GM18517 (cell line): ENCODE data around the gene CLIC1.

Source experiments
- ATAC-seq: cut with Tn5 transposase; IDR thresholded peaks from one replicate; pipeline ENCODE4 v1.9.1; 2021; ENCODE audit warnings: mild to moderate bottlenecking, moderate library complexity; ENCODE audit not compliant: unreplicated experiment

CLIC1 gene

DNA sequence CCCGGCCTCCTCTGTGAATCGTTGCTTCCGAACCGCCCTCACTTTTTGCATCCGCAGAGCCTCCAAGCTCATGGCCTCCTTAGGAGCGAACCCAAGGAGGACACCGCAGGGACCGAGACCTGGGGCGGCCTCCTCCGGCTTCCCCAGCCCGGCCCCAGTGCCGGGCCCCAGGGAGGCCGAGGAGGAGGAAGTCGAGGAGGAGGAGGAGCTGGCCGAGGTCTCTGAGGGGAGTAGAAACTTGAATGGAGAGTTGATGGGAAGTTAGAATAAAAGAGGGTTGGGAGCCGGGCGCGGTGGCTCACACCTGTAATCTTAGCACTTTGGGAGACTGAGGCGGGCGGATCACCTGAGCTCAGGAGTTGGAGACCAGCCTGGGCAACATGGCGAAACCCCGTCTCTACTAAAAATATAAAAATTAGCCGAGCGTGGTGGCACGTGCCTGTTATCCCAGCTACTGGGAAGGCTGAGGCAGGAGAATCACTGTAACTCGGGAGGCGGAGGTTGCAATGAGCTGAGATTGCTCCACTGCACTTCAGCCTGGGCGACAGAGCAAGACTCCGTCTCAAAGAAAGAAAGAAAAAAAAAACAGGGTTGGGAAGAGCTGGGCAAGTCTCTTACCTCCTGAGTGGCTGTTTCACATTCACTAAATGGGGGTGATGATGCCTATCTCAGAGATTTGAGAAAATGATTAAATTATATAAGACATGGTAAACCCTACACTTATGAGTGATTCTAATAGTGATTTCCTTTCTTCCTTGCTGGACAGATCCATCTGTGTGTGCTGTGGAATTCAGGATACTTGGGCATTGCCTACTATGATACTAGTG, 4.3 kb upstream of the CLIC1 start:
- ATAC-seq = no peak

DNA sequence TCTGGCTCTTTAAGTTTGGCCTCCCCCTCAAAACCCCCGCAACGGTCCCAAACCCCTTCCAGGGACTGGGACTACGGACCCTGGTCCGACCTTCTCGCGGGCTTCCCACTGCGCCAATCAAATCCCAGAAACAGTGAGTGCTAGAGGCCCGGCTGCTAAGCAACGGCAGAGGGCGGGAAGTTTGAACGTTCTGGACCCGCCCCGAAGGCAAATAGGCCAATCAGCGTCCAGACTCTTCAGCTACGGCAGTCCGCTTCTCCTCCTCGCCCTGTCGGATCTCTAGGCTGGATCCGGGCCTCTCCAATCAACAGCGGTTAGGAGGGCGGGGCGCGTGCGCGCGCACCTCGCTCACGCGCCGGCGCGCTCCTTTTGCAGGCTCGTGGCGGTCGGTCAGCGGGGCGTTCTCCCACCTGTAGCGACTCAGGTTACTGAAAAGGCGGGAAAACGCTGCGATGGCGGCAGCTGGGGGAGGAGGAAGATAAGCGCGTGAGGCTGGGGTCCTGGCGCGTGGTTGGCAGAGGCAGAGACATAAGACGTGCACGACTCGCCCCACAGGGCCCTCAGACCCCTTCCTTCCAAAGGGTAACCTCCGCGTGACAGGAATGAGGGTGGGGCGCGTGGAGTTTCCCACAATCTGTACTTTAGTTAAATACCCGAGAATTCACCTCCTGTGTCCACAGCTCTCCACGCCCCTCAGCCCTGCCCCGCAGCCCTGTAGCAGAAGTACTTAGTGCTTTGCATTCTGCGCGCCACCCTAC, 3.5 kb upstream of the CLIC1 start, which contains the start of gene MSH5:
Gene MSH5, plus strand, starts transcription at position 367 of the 758 bp plus-strand sequence. CDS start 462 bp downstream, outside the sequence.
- peak; percentile 71 for ATAC-seq

DNA sequence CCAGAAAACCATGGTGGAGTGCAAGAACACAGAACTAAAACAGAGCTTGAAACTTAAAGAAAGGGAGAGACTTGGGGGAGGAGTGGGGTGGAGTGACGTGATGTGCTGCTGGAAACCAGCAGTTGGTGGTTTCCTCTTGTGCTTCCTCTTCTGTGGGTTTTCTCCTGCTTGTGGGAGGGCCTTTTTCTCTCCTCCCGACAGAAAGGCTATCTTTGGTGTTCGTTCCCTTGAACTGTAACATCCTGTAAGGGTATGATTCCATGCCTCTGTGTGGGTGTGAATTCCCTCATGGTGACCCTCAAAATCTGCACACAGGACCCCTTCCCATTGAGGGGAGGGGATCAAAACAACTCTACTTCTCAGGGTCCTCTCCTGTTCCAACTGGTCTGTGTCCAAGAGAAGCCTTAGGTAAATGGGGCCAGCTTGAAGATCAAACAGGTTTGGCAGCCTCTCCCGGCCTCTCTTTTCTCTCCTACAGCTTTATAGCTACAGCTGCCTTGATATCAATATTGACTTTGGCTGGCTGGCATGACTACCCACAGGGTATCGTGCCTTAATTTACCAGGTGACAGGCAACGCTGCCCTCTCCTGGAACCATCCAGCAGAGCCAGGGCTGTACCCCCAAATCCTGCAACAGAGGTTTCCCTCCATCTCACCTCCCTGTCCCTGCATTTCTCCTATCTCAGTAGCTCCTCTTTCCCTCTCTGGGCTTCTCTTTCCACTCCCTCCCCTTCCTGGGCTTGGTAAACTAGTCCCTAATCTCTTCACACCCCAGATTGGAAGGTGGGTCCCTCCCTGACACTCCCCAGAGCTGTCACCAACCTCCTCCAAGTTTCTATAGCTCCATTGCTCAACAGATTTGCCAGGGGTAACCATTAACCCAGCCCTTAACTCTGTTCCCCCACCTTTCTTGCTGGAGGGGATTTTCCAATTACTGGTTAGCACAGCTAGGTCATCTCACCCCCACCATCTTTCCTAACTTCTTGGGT, 2.0 kb upstream of the CLIC1 start:
- ATAC-seq = no peak

DNA sequence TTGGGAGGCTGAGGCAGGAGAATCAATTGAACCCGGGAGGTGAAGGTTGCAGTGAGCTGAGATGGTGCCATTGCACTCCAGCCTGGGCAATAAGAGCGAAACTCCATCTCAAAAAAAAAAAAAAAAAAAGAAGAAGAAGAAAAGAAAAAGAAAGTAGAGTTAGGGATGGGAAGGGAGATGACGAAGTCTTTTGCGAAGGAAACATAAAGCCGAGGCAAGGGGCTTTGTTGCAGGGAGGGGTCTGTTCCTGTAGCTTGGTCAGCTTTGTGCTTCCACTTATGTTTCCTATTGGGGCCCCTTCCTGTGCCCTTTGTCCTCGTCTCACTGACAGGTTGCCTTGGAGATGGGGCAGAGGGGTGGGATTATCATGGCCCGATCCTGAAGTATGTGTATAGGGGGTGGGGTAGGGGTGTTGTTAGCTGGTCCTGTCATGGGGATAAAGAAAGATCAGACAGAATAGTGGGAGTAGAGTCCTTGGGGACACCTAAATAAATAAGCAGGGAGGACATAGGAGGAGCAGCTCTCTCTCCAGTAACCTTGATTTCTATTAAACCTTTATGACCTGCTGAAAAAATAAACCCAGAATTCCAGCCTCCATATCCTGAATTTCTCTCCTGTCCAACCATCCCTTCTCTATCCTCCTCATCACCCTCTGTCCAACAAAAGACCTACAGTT, 1.1 kb upstream of the CLIC1 start:
- ATAC-seq = no peak

DNA sequence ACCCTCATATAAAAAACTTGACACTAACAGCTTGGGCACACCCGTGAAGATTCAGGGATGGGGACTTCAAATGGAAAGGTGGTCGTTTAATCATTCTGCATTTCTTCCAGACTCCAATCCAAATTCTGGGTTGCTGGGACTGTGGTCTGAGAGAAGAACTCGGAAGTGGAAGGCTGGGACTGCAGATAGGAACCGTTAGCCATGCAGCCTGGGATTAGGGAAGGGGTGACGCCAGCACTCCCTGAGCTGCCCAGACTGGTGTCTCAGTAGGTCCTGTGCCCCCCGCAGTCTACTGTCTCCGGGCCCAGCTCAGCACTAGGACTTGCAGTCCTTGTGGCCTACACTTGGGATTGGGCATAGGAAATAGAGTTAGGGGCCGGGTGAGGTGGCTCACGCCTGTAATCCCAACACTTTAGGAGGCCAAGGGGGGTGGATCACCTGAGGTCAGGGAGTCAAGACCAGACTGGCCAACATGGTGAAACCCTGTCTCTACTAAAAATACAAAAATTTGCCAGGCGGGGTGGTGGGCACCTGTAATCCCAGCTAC, 511 bp upstream of the CLIC1 start:
- ATAC-seq = no peak

DNA sequence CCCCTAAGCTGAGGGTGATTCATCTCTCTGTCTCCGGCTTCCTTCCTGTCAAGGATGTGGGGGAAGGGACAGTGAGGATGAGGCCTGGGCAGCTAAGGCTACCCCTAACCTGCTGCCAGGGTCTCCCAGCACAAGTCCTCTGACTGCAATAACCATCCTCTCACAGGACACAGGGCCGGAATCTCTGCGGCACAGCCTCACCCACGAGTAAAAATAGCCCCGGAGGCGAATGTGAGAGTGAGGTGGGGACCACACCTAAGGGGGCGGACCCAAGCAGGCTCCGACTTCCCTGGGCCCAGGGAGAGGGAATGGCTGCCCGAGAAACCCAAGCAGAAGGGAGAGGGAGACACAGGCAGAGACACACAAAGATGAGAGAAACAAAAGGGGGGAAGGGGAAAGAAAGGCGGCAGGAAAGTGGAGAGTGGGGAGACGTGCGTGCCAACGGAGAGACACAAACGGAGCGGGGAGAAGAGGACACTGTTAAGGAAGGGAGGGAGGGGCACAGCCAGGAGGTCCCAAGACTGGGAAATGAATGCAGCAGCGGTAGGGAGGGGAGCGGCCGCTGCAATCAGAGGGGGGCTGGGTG, 1.4 kb downstream of the CLIC1 start:
- ATAC-seq = no peak

DNA sequence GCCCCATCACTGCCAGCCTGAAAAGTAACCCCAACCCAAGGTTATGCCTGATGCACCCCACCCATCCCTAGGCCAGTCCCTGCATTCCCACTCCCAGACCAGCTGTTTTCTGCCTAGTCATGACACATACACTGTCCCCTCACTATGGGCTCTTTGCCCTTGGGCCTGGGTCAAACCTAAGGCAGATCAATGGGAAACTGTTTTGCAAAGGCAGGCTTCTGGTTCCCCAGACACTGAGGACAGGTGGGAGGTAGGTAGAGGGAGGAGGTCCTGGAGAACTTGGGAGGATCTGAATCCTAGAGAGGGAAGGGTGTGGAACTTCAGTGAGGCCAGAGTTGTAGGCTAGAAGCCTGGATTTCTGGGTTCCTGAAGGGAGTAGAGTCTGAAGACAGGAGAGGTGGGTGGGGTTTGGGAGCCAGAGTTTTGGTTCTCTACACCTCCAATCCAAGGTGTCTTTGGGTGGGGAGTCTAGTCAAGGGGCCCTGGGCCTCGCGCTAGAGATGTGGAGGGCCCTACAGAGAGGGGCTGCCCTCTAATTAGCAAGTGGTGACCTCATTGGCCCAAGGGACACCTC, 2.0 kb downstream of the CLIC1 start:
- ATAC-seq = no peak

DNA sequence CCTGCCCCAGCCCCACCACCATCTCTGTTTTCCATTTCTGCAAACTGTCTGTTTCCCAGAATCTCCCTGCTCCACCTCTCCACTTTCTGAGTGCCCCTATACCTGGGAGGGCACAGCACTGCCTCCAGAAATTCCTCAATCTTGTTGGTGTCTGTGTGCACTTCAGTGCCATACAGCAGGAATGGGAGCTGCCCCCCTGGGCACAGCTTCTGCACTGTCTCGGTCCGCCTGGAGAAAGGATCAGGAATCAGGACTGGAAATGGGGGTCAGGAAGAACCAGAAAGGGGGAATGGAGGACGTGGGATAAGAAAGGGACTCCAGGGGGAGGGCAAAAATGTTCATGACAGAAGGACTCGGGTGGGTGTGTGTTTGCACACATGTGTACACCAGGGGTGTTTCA, 2.6 kb downstream of the CLIC1 start:
- ATAC-seq = no peak

DNA sequence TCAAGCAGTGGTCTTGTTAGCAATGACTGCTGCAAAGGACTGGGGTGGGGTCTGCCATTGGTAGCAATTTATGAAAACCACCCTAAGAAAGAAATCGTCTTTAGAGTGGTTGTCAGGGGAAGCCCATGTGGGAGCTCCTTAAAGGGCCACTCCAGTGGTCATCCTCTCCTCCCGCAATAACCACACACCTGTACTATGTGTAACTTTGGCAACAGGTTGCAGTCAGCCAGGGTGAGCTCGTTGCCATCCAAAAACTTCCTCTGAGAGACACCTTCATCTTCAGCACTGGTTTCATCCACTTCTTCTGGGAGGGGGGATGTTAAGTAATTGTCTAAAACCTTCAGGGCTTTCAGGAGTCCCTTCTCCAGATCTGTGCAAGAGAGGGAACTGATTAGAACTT, 4.3 kb downstream of the CLIC1 start:
- ATAC-seq = no peak

DNA sequence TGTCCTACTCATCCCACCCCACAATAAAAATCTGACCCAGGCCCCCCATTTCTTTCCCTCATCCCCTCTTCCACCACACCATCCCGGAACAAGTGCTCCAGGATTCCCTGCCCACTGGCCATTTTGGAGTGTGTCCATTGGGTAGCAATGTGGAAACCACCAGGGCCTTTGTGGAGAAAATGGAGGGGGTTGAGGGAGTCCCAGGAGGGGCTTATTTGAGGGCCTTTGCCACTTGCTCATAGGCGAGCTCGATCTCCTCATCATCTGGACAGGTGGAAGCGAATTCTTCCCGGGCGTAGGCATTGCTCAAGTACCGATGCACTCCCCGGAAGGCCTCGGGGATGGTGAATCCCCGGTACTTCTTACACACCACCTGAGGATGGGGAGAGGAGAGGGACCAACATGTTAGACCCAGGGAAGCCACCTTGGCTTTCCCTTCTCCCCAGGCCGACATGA, 5.7 kb downstream of the CLIC1 start:
- ATAC-seq = no peak

DNA sequence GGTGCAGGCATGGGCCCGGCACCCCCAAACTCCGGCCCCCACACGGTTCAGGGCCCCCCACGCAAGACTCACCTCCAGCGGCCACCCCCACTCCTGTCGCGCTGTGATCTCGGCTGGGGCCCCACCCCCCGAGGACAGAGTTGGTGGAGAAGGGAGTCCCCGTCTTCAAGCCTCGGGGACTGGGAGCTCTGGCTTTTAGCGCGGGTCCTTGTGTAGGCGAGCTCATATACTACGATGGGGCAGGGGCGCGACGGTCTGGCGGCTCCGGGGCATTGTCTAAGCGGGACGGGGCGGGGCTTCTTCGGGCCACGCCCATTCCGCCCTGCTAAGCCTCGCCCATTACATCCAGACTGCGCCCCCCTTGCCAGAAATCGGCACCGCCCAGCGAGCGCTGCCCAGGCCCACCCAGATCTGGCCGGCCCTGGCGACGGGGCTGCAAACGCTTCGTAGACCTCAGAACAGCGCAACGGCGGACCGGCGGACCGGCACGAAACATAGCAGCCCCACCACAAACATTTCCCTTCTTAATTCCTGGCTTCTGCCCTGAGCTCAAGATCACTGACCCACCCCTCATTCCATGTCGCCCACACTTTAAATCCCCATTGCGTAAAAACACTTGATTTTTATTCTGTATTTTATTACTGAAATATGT, 6.2 kb downstream of the CLIC1 start:
- ATAC-seq = no peak

DNA sequence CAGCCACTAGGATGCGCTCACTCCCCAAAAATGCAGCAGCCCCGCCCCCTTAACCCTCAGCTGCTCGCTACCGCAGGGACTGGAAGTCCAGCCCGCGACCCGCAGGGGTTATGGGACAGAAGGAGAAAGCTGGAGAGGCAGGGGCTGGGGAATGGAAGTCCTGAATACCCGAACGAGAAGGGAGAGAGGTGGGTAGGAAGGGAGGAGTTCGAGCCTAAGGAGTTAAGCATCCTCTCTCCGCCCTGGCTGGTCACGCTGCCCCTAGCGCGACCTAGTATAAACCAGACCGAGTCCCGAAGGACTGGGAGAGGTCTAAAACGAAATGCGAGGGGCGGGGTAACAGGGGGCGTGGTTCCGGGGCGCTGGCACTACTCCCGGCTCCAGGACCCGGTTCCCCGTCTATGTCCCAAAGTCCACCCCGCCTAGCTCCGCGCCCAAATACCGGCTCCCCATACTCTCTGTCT, 6.8 kb downstream of the CLIC1 start:
- ATAC-seq = no peak

DNA sequence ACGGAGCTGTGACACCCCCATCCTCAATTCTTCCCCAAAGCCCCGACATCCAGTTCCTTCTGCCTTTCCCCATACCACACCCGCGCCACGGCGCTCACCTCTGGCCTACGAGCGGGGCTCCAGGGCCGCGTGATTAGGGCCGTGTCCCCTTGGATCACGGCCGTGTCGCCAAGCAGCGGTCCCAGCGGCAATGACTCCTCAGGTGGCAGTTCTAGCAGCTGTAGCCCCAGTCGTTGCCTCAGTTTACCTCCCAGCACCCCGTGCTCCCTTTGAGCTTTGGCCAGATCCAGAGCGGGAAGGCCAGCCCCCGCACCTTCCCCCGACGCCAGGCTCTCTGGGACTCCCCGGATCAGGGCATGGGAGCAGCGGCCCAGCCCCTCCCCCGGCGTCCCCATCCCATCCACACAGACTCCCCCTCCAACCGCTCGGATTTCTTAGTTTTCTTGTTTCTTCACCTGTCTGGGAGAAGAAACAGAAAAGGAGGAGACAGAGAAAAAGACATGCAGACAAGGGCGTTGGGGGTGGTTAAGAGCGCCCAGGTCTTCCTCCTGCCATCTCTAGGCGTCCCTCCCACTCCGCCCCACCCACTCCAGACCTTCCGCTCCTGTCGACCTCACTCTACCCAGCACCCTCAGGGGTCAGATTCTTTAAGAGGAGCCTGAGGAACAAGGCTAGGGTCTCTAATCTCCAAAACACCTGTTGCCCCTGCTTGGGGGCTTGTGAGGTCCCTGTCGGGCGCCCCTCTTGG, 7.4 kb downstream of the CLIC1 start, which contains the start of gene DDAH2:
Gene DDAH2, minus strand, starts transcription at position 533 of the 748 bp plus-strand sequence. Its CDS starts 138 bp downstream, at position 395.
- no peak for ATAC-seq

DNA sequence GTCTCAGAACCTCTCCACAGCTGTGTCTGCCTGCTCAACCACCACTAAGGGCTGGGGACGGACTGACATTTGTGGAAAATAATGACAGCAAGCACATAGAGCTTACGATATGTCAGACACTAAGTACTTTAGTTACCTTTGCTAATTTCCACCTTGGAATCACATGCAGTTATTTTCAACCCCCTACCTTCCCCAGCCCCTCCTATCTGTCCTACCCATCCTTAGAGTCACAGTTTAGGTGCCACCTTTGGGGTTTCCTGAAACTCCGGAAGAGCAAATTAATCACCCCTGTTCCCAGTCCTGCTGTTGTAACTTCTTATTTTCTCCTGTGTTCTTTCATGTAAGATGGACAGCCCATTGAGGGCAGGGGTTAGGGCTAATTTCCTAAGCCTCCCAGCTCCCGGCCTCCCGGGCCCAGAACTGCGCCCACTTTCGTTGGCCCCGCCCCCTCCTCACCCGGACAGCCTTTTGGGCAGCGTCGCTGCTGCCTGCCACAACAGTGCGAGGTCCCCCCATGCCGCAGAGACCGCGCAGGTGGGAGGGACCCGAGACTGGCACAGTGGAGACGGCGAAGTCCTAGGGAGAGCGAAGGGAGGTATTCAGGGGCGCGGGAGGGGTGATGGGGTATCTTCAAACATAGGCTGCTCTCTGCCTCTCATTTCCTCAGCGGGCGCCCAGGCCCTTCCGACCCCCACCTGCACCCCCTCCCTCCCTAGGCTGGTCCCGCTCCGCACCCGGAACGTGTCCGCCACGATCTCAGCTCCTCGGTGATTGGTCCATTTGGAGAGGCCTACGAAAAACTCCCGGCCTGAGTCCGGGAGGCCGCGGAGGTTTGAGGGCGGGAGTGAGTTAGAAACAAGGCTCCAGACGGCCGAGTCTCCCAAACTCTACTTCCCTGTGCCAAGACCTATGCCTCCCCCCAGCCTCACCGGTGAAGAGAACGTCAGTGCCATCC, 8.3 kb downstream of the CLIC1 start:
- ATAC-seq = no peak

DNA sequence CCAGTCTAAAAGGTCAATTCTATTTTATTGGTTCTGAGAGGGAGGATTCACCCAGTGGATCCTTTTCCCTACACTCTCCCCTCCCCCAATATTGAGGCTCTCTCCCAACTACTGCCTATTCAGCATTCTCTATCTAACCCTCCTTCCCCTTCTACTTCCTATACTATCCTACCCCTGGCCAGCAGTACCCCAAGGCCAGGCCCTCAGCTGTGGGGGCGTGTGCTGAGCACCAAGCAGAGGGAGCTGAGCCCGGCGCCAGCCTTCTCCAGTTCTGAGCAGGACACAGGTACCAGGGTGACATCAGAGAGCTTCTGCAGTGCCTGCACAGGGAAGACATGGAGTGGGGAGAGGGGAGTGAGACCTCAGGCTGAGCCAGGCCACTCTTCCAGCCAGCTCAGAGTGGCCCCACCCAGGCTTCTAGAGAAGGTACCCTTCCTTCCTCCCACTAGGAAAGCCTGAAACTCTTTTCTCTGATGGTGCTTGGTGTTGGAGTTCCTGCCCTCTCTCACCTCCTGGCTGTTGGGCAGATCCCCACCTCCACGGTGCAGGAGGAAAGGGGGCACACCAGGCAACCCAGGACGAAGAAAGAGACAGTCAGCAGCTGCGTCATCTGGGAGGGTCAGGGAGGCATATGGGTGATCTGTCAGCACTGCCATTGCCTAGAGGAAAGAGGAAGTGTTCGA, 9.2 kb downstream of the CLIC1 start:
- ATAC-seq = peak; percentile 47
